ENCODE data around the gene GSG1L. TPM values are rescaled to one million over a fixed set of nuclear protein-coding genes. Genes with fewer than 3 reads are reported as not detected.

The GSG1L gene
- total RNA-seq = not detected

- H3K4me3 Mint-ChIP-seq = no peak within 1 kb of the TSS
- peaks cover 50% of the 10 kb centered on the region for H3K27me3 Mint-ChIP-seq (ENCODE audit: low read depth)
- H3K36me3 Mint-ChIP-seq (ENCODE audit: insufficient read depth) = no peaks in the 10 kb centered on the region
- ATAC-seq (peak; percentile 52 to 63), DNase-seq (no peak)
- peaks cover 2% of the 10 kb centered on the region for H3K4me1 Mint-ChIP-seq (ENCODE audit: low read depth)
- H3K9me3 Mint-ChIP-seq = no peaks in the 10 kb centered on the region
These were observed at the start of gene GSG1L for GRCh38 chr16:28063591-28064061. GSG1L (minus strand) TSS chr16:28063714; CDS start chr16:28063424, 290 bp downstream.

DNA sequence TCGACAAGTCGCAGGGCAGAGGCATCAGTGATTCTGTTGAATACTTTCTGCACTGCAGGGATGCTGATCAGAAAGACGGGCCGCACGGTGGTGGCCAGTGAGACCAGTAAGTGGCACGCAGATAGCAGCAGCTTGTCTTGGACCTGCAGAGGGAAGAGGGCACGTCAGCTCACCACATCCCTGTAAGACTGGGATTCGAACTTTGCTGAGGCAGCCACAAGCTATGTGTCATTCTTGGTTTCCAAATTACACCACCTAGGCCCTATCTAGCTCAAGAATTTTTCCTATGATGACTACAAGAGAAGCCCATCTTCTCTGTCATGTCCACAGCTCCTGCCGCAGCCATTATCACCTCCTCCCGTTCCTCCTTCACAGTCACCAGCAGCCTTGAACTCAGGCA is 49.4 kb upstream of the GSG1L start:
- Mint-ChIP-seq H3K9me3 (no peaks in the 10 kb centered on the region), H3K4me1 (ENCODE audit: low read depth) (peaks cover 19% of the 10 kb centered on the region), H3K27me3 (ENCODE audit: low read depth) (no peaks in the 10 kb centered on the region), H3K36me3 (ENCODE audit: insufficient read depth) (peaks cover 61% of the 10 kb centered on the region), H3K4me3 (no peak overlapping the region)
- DNase-seq = no peak
- ATAC-seq = peak; percentile 70 to 73

DNA sequence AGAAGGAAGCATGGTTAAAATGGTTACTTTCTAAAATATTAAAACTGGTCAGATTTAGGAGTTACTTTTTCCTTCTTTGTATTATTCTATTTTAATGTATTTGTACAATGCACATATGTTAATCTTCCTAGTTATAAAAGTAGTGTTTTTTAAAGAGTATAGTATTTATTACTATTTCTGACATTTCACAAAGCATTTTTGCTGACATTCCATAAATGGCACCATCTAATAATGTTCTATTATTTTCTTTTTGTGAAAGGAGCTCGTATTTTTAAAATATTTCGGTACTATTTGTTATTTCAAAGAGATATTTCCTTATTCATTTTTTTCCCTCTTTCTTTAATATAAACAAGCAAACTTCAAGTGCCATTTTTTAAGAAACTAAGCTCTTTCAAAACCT is 47.5 kb upstream of the GSG1L start:
- H3K27me3 Mint-ChIP-seq (ENCODE audit: low read depth) = no peaks in the 10 kb centered on the region
- no peaks in the 10 kb centered on the region for H3K9me3 Mint-ChIP-seq
- ATAC-seq (no peak), DNase-seq (no peak)
- H3K4me3 Mint-ChIP-seq = no peak overlapping the region
- peaks cover 19% of the 10 kb centered on the region for H3K4me1 Mint-ChIP-seq (ENCODE audit: low read depth)
- peaks cover 54% of the 10 kb centered on the region for H3K36me3 Mint-ChIP-seq (ENCODE audit: insufficient read depth)

DNA sequence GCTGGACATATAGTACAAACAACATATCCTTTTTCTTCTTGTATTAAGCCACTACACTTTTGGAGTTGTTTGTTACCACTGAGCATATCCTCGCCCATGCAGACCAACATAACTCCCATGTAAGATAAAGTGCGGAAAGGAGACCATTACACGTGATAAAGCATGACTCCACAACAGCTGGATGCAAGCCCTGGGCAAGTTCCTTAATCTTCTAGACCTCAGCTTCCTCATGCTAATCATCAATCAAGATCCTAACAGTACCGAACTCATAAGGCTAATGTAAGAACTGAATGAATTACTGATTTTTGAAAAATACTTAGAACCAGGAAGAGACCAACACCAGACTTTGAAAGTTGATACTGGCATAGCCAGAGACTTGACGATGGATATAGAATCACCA is 47.0 kb upstream of the GSG1L start:
- no peak for DNase-seq
- Mint-ChIP-seq H3K27me3 (ENCODE audit: low read depth) (no peaks in the 10 kb centered on the region), H3K4me1 (ENCODE audit: low read depth) (peaks cover 17% of the 10 kb centered on the region), H3K36me3 (ENCODE audit: insufficient read depth) (peaks cover 52% of the 10 kb centered on the region), H3K4me3 (no peak overlapping the region), H3K9me3 (no peaks in the 10 kb centered on the region)
- no peak for ATAC-seq

DNA sequence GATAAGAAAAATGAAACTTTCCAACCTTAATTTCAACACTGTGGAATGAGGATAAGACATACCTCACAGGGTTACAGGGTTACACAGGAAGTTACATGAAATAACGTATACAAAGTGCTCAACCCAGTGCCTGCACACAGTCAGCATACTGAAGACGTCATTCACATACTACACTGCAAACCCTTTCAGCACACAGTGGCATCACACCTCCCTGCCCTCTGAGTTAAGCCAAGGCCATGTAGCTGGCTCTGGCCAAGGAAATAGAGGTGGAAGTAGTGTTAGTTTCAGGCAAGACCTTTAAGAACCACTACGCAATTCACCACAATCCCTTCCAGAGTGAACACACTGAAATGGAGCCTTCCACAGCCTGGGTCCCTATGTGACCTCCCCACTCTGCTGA is 46.6 kb upstream of the GSG1L start:
- H3K4me3 Mint-ChIP-seq = no peak overlapping the region
- no peaks in the 10 kb centered on the region for H3K9me3 Mint-ChIP-seq
- no peak for DNase-seq
- H3K4me1 Mint-ChIP-seq (ENCODE audit: low read depth) = peaks cover 17% of the 10 kb centered on the region
- peaks cover 53% of the 10 kb centered on the region for H3K36me3 Mint-ChIP-seq (ENCODE audit: insufficient read depth)
- ATAC-seq = no peak
- no peaks in the 10 kb centered on the region for H3K27me3 Mint-ChIP-seq (ENCODE audit: low read depth)

- Mint-ChIP-seq H3K4me1 (ENCODE audit: low read depth) (peaks cover 16% of the 10 kb centered on the region), H3K4me3 (no peak overlapping the region), H3K9me3 (no peaks in the 10 kb centered on the region), H3K27me3 (ENCODE audit: low read depth) (no peaks in the 10 kb centered on the region), H3K36me3 (ENCODE audit: insufficient read depth) (peaks cover 57% of the 10 kb centered on the region)
- DNase-seq = no peak
- no peak for ATAC-seq
These were observed 45.2 kb upstream of the GSG1L start for GRCh38 chr16:28108590-28109247.

GRCh38 chr16:28107232-28107631 is 43.7 kb upstream of the GSG1L start:
- no peak overlapping the region for H3K4me3 Mint-ChIP-seq
- H3K27me3 Mint-ChIP-seq (ENCODE audit: low read depth) = no peaks in the 10 kb centered on the region
- no peak for ATAC-seq
- H3K36me3 Mint-ChIP-seq (ENCODE audit: insufficient read depth) = peaks cover 62% of the 10 kb centered on the region
- no peak for DNase-seq
- peaks cover 10% of the 10 kb centered on the region for H3K4me1 Mint-ChIP-seq (ENCODE audit: low read depth)
- no peaks in the 10 kb centered on the region for H3K9me3 Mint-ChIP-seq

DNA sequence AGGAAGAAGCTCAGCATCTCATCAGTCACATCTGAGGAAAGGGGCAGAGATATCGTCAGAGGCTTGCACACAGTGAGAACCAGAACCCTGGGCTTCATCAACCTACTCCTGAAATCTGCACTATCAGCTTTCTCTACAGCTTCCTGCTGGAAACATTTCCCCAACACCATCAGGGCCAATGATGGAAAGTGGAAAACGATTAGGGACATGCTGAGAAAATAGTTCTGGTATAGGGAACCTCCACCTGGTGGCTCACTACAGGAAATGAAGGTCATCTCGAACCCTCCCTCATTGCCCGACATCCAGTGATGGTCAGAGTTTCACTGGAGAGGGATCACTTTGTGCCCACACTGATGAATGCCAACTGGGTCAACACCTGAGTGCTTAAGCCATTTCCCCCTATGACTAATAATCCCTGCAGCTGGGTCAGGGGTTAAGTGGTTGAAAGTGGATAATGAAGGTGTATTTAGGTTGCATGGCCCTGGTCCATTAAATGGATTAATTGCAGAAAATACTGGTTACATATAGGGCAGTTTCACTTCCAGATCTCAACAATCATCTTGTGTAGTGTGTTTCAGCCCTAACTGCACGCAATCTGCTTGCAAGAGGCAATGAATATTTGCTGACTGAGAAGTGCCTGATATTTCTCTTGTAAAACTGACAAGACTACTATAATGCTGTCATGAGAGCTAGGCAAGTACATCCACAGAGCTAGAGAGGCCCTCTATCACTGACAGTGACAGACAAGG is 43.1 kb upstream of the GSG1L start:
- Mint-ChIP-seq H3K27me3 (ENCODE audit: low read depth) (no peaks in the 10 kb centered on the region), H3K9me3 (no peaks in the 10 kb centered on the region), H3K4me1 (ENCODE audit: low read depth) (peaks cover 10% of the 10 kb centered on the region), H3K4me3 (no peak overlapping the region), H3K36me3 (ENCODE audit: insufficient read depth) (peaks cover 65% of the 10 kb centered on the region)
- DNase-seq (no peak), ATAC-seq (no peak)

DNA sequence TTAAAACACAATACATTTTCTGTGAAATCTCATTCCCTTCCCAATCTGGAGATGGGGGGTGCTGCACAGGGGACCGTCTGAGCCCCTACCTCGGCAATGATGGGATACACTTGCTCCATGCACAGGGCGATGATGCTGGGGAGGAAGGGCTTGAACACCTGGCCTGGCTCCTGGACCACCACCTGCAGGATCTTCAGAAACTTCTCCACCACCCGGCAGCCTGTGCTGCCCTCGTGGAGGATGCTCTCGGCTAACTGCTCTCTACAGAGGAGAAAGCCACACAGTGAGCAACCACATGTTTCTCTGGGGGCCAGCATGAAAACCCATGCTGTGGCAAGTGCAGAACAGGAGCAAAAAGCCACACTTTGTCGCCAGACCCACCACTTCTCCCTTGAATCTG is 42.4 kb upstream of the GSG1L start:
- Mint-ChIP-seq H3K4me3 (no peak overlapping the region), H3K4me1 (ENCODE audit: low read depth) (peaks cover 10% of the 10 kb centered on the region), H3K27me3 (ENCODE audit: low read depth) (no peaks in the 10 kb centered on the region), H3K9me3 (no peaks in the 10 kb centered on the region), H3K36me3 (ENCODE audit: insufficient read depth) (peaks cover 64% of the 10 kb centered on the region)
- ATAC-seq = no peak
- no peak for DNase-seq

DNA sequence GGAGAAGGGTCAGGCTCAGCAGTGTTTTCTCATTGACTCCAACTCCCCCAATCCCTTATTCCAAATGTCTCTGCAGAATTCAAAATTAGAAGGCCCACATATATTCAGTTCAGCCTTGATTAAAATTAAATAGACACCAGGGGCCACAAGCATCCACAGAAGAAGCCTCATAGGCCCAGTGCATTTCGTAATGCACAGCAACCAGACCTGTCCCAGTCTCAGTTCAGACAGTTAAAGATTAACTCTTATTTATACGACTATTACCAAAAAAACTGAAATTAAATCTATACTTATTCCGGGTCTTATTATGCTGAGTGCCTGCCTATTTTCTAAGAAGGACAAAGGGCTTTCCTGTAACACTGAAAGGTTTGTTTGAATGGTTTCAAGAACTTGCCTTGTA is 41.8 kb upstream of the GSG1L start:
- Mint-ChIP-seq H3K4me3 (no peak overlapping the region), H3K4me1 (ENCODE audit: low read depth) (peaks cover 5% of the 10 kb centered on the region), H3K9me3 (no peaks in the 10 kb centered on the region), H3K36me3 (ENCODE audit: insufficient read depth) (peaks cover 61% of the 10 kb centered on the region), H3K27me3 (ENCODE audit: low read depth) (no peaks in the 10 kb centered on the region)
- DNase-seq (no peak), ATAC-seq (no peak)

- peaks cover 61% of the 10 kb centered on the region for H3K36me3 Mint-ChIP-seq (ENCODE audit: insufficient read depth)
These were observed 40.9 kb upstream of the GSG1L start for GRCh38 chr16:28104404-28104803.

GRCh38 chr16:28103516-28104170 is 40.1 kb upstream of the GSG1L start:
- Mint-ChIP-seq H3K36me3 (ENCODE audit: insufficient read depth) (peaks cover 64% of the 10 kb centered on the region), H3K4me1 (ENCODE audit: low read depth) (no peaks in the 10 kb centered on the region), H3K27me3 (ENCODE audit: low read depth) (no peaks in the 10 kb centered on the region), H3K4me3 (no peak overlapping the region), H3K9me3 (no peaks in the 10 kb centered on the region)
- ATAC-seq (no peak), DNase-seq (no peak)

More at GRCh38 chr16:28104404-28104803, 40.9 kb upstream of the GSG1L start:
- Mint-ChIP-seq H3K4me1 (ENCODE audit: low read depth) (peaks cover 1% of the 10 kb centered on the region), H3K4me3 (no peak overlapping the region), H3K9me3 (no peaks in the 10 kb centered on the region), H3K27me3 (ENCODE audit: low read depth) (no peaks in the 10 kb centered on the region)
- no peak for ATAC-seq
- DNase-seq = no peak

DNA sequence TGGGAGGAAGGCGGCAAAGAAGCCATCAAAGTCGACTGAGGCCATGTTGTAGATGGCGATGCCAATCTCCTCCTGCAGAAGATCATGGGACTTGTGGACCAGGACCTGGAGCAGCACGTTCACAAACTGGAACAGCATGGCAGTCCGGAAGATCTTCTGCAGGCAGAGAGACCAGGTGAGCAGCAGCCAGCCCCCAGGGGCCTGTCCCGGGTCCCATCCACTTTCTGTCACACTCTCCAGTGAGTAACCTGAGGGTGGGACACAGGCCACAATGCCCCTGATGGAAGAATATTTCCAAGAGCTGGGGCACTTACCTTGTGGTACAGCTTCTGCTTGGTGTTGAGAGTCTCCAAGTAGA is 38.0 kb upstream of the GSG1L start:
- H3K27me3 Mint-ChIP-seq (ENCODE audit: low read depth) = no peaks in the 10 kb centered on the region
- H3K4me3 Mint-ChIP-seq = no peak overlapping the region
- no peak for ATAC-seq
- peaks cover 69% of the 10 kb centered on the region for H3K36me3 Mint-ChIP-seq (ENCODE audit: insufficient read depth)
- H3K4me1 Mint-ChIP-seq (ENCODE audit: low read depth) = peaks cover 2% of the 10 kb centered on the region
- H3K9me3 Mint-ChIP-seq = no peaks in the 10 kb centered on the region
- no peak for DNase-seq

DNA sequence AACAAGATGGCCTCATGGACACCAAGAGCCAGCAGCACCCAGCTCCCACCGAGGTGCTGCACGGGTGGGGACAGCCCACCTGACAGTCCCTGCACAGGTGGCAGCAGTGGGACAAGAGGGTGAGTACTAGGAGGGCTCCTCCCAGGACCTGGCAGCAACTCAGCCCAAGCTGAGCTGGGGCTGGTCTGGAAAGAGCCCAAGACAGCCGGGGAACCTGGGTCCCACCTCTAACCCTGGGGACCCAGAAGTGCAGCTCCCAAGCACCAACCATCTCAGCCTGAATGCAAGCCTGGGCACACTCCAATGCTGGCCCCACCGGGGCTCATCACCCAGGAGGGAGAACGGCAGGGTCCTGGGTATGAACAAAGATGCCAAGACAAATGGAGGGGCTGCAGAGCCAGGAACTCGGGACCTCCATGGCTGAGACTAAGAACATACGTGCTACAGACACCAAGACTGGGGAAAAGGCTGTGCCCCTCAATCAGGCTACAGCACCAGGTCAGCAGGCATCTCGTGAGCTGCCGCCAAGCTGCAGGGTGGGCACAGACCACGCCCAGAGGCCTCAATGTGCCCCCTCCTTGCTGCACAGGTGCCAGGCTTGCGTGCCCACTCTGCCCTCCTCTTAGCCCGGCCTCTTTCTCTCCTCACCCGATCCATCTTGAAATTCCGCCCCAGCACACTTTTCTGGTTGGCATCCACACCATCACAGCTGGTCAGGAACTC is 37.5 kb upstream of the GSG1L start:
- Mint-ChIP-seq H3K36me3 (ENCODE audit: insufficient read depth) (peaks cover 69% of the 10 kb centered on the region), H3K4me3 (no peak overlapping the region), H3K9me3 (no peaks in the 10 kb centered on the region), H3K27me3 (ENCODE audit: low read depth) (no peaks in the 10 kb centered on the region), H3K4me1 (ENCODE audit: low read depth) (peaks cover 2% of the 10 kb centered on the region)
- DNase-seq (no peak), ATAC-seq (no peak)
